ENCODE measurements around the gene HAAO.
A peak's percentile ranks its signal among the peaks of the same experiment; 100 is the strongest.

HAAO gene

GRCh38 chr2:42724886-42725285 lies 67.5 kb downstream of the HAAO start:
- no peak for TF ChIP-seq CTCF (IDR thresholded peaks at IDR 0.05; ENCODE audit: extremely low read depth, insufficient read depth, missing control alignments)
- no peak for DNase-seq (ENCODE audit: low spot score)
- in situ Hi-C loops (cut with MboI; ENCODE audit: low pct_unique_long_range_greater_than_20kb, low sequenced_read_pairs, unreplicated experiment) = no loop called here

GRCh38 chr2:42723465-42723864 lies 68.9 kb downstream of the HAAO start:
- DNase-seq (ENCODE audit: low spot score) = no peak
- no peak for TF ChIP-seq CTCF (IDR thresholded peaks at IDR 0.05; ENCODE audit: extremely low read depth, insufficient read depth, missing control alignments)
- in situ Hi-C loops (cut with MboI; ENCODE audit: low pct_unique_long_range_greater_than_20kb, low sequenced_read_pairs, unreplicated experiment) = no loop called here

DNA sequence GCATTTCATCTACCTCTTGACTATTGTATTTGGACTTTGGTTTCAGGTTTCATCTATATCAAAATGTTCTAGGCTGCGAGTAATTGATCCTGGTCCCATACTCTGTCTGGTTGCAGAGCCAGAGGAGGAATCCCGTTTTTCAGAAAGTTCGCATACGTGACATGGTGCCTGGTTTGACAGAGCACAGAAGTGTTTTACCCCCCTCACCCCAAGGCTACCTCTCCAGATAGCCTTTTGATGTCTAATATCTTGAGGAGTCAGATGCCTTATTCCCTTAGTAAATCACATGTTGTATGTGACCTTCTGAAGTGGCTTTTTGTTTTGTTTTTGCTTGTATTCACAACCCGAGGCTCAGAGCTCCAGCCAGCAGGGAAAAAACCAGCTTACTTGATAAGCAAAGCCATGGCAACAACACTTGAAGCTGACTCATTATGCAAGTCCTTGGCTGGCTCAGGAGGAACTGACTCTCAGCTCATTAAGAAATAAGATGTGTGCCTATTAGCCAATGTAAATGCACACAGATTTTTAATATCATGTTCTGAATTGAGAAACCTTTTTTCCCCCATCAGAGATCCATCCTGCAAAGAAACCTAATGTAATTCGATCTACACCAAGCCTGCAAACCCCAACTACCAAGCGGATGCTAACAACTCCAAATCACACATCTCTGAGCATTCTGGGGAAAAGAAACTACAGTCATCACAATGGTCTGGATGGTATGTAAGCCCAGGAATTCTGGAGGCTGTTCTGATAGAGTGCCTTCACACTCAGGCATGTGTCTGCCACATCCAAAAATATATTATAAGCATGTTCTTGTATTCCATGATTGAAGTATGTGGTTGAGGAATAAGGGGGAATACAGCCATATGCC lies 69.8 kb downstream of the HAAO start:
- DNase-seq (ENCODE audit: low spot score) = peak; percentile 64
- in situ Hi-C loops (cut with MboI; ENCODE audit: low pct_unique_long_range_greater_than_20kb, low sequenced_read_pairs, unreplicated experiment) = no loop called here
- TF ChIP-seq CTCF (IDR thresholded peaks at IDR 0.05; ENCODE audit: extremely low read depth, insufficient read depth, missing control alignments) = no peak

DNA sequence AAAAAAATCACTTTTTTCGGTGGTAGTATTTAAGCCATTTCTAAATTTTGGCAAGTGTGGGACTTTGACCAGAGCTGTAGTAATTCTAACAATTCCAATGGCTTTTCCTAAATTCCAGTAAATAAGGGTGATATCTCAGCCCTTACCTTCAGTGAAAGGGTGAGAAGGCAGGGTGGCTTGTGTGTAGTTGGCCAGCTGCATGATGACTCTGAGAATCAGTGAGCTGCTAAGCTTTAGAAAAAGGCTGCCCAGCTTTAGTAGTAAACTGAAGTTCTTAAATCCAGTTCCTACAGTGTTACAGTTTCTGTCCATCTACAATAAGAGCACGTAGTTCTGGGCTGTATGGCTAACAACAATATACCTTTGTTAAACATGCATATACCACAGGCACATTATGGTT lies 70.5 kb downstream of the HAAO start:
- TF ChIP-seq CTCF (IDR thresholded peaks at IDR 0.05; ENCODE audit: extremely low read depth, insufficient read depth, missing control alignments) = no peak
- in situ Hi-C loops (cut with MboI; ENCODE audit: low pct_unique_long_range_greater_than_20kb, low sequenced_read_pairs, unreplicated experiment) = no loop called here
- DNase-seq (ENCODE audit: low spot score) = no peak
